Immature natural killer cell (primary cell): Measurements from ENCODE around the gene PNPLA5. TPM values are rescaled to one million over a fixed set of nuclear protein-coding genes. Genes with fewer than 3 reads are reported as not detected.

ENCODE experiments used
- DNase-seq, 3 donors: peaks; one replicate each; pipeline ENCODE4 v3.0.0; 2022; ENCODE audit warnings: mixed read lengths in 1 of 3
- H3K27ac Mint-ChIP-seq, 6 donors: one replicate each; pipeline ENCODE4 v1.8.0; 2020; ENCODE audit warnings: mixed read lengths in 6 of 6, mild to moderate bottlenecking in 5 of 6, inconsistent platforms in 4 of 6, moderate library complexity in 3 of 6
- H3K27me3 Mint-ChIP-seq, 3 donors: one replicate each; pipeline ENCODE4 v1.8.0; 2020 to 2021; ENCODE audit warnings: low read depth in 3 of 3, mild to moderate bottlenecking in 3 of 3, mixed read lengths in 3 of 3, moderate library complexity in 3 of 3, inconsistent platforms in 1 of 3
- H3K36me3 Mint-ChIP-seq, 3 donors: one replicate each; pipeline ENCODE4 v1.8.0; 2020; ENCODE audit warnings: mixed read lengths in 3 of 3, inconsistent platforms in 2 of 3, mild to moderate bottlenecking in 2 of 3
- H3K4me1 Mint-ChIP-seq, 2 donors: one replicate each; pipeline ENCODE4 v1.8.0; 2020; ENCODE audit warnings: inconsistent platforms in 2 of 2, mild to moderate bottlenecking in 2 of 2, mixed read lengths in 2 of 2, moderate library complexity in 1 of 2
- H3K4me3 Mint-ChIP-seq, 5 donors: one replicate each; pipeline ENCODE4 v1.8.0; 2020; ENCODE audit warnings: mild to moderate bottlenecking in 5 of 5, mixed read lengths in 5 of 5, inconsistent platforms in 3 of 5, moderate library complexity in 3 of 5
- H3K9me3 Mint-ChIP-seq, 6 donors: one replicate each; pipeline ENCODE4 v1.8.0; 2020; ENCODE audit warnings: mild to moderate bottlenecking in 6 of 6, mixed read lengths in 6 of 6, inconsistent platforms in 4 of 6, moderate library complexity in 3 of 6
- polyA plus RNA-seq, 3 donors: library from polyadenylated mRNA; unstranded; fragments of 300-500 nt; fragmentation: Illumina TruSeq; gene quantifications; one replicate each; pipeline ENCODE4 v1.2.3, GENCODE V29; 2021

The PNPLA5 gene
- polyA plus RNA-seq, 3 donors from 2014 or later: not detected

- H3K27ac Mint-ChIP-seq: no peak overlapping the region
- no peak overlapping the region for H3K4me3 Mint-ChIP-seq
- no peaks in the 10 kb centered on the region for H3K4me1 Mint-ChIP-seq
- no peaks in the 10 kb centered on the region for H3K36me3 Mint-ChIP-seq
- H3K9me3 Mint-ChIP-seq: no peaks in the 10 kb centered on the region
- no peaks in the 10 kb centered on the region for H3K27me3 Mint-ChIP-seq
- DNase-seq: no peak
Measured at GRCh38 chr22:43840431-43840830, 51.4 kb downstream of the PNPLA5 start.

GRCh38 chr22:43839781-43840180 is 52.0 kb downstream of the PNPLA5 start:
- H3K4me1 Mint-ChIP-seq: no peaks in the 10 kb centered on the region
- DNase-seq: no peak
- H3K4me3 Mint-ChIP-seq: no peak overlapping the region
- H3K9me3 Mint-ChIP-seq: no peaks in the 10 kb centered on the region
- H3K27me3 Mint-ChIP-seq: no peaks in the 10 kb centered on the region
- H3K27ac Mint-ChIP-seq: no peak overlapping the region
- H3K36me3 Mint-ChIP-seq: no peaks in the 10 kb centered on the region

GRCh38 chr22:43838571-43839307 is 53.1 kb downstream of the PNPLA5 start:
- no peaks in the 10 kb centered on the region for H3K4me1 Mint-ChIP-seq
- no peaks in the 10 kb centered on the region for H3K9me3 Mint-ChIP-seq
- no peaks in the 10 kb centered on the region for H3K27me3 Mint-ChIP-seq
- H3K27ac Mint-ChIP-seq: no peak overlapping the region
- no peak overlapping the region for H3K4me3 Mint-ChIP-seq
- H3K36me3 Mint-ChIP-seq: no peaks in the 10 kb centered on the region
- DNase-seq: no peak

- Mint-ChIP-seq H3K4me1 (no peaks in the 10 kb centered on the region), H3K36me3 (no peaks in the 10 kb centered on the region), H3K27ac (no peak overlapping the region), H3K9me3 (no peaks in the 10 kb centered on the region), H3K27me3 (peaks cover 0 to 2% (median 0%) of the 10 kb centered on the region in 3 donors), H3K4me3 (no peak overlapping the region)
- no peak for DNase-seq
Measured at GRCh38 chr22:43838161-43838560, 53.7 kb downstream of the PNPLA5 start.

GRCh38 chr22:43837666-43838065 is 54.1 kb downstream of the PNPLA5 start:
- H3K4me3 Mint-ChIP-seq: no peak overlapping the region
- no peak for DNase-seq
- H3K36me3 Mint-ChIP-seq: no peaks in the 10 kb centered on the region
- H3K27me3 Mint-ChIP-seq: peaks cover 0 to 6% (median 0%) of the 10 kb centered on the region in 3 donors
- H3K27ac Mint-ChIP-seq: no peak overlapping the region
- no peaks in the 10 kb centered on the region for H3K4me1 Mint-ChIP-seq
- H3K9me3 Mint-ChIP-seq: no peaks in the 10 kb centered on the region

GRCh38 chr22:43835736-43836135 is 56.1 kb downstream of the PNPLA5 start:
- no peaks in the 10 kb centered on the region for H3K4me1 Mint-ChIP-seq
- H3K27me3 Mint-ChIP-seq: peaks cover 0 to 6% (median 0%) of the 10 kb centered on the region in 3 donors
- no peak overlapping the region for H3K27ac Mint-ChIP-seq
- no peaks in the 10 kb centered on the region for H3K36me3 Mint-ChIP-seq
- no peak overlapping the region for H3K4me3 Mint-ChIP-seq
- no peaks in the 10 kb centered on the region for H3K9me3 Mint-ChIP-seq
- DNase-seq: no peak

- H3K27ac Mint-ChIP-seq: no peak overlapping the region
- no peaks in the 10 kb centered on the region for H3K9me3 Mint-ChIP-seq
- no peak for DNase-seq
- no peak overlapping the region for H3K4me3 Mint-ChIP-seq
- peaks cover 0 to 6% (median 0%) of the 10 kb centered on the region in 3 donors for H3K27me3 Mint-ChIP-seq
- H3K36me3 Mint-ChIP-seq: no peaks in the 10 kb centered on the region
- H3K4me1 Mint-ChIP-seq: no peaks in the 10 kb centered on the region
Measured at GRCh38 chr22:43835166-43835565, 56.6 kb downstream of the PNPLA5 start.

- H3K4me3 Mint-ChIP-seq: no peak overlapping the region
- H3K4me1 Mint-ChIP-seq: no peaks in the 10 kb centered on the region
- H3K36me3 Mint-ChIP-seq: no peaks in the 10 kb centered on the region
- no peak for DNase-seq
- no peaks in the 10 kb centered on the region for H3K9me3 Mint-ChIP-seq
- H3K27me3 Mint-ChIP-seq: peaks cover 0 to 6% (median 0%) of the 10 kb centered on the region in 3 donors
- H3K27ac Mint-ChIP-seq: no peak overlapping the region
Measured at GRCh38 chr22:43833286-43834240, 58.2 kb downstream of the PNPLA5 start.

DNA sequence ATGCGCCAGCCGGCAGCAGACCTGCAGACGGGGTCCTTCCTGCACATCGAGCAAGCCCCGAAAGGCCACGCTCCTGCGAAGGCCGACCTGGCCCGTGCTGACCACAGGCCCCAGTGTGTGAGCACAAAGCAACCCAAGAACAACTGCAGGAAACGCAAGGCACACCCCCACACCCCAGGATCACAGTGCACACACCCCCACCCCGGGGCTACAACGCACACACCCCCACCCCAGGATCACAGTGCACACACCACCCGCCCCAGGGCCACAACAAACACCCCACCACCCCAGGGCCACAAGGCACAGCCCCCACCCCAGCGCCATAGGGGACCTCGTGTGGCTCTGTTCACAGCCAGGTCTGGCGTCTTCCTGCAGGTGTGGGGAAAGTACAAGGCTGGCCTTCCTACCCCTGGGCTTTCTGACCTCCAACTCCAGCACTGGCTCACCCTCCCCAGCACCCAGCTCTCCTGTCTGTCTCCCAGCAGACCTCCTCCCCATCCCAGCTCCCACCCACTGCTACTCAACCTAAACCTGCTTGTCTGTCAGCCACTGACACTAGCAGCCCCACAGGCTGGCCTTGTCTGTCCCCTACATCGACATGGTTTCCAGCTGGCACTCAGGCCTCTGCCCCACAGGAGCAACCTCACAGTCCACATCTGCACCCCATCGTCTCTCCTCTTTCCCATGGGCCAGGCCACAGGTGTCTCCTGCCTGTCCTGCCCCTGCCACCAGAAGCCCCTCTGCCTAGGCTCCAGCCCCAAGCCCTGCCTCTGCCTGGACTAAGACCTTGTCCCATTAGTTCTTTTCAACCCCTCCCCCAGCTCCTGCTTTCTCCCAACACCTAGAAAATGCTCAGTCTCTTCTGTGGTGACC is 59.2 kb downstream of the PNPLA5 start:
- no peak overlapping the region for H3K27ac Mint-ChIP-seq

GRCh38 chr22:43831561-43832392 is 60.0 kb downstream of the PNPLA5 start:
- Mint-ChIP-seq H3K4me3 (no peak overlapping the region), H3K4me1 (no peaks in the 10 kb centered on the region), H3K9me3 (no peaks in the 10 kb centered on the region), H3K36me3 (no peaks in the 10 kb centered on the region), H3K27ac (no peak overlapping the region), H3K27me3 (peaks cover 0 to 10% (median 2%) of the 10 kb centered on the region in 3 donors)
- DNase-seq: no peak

More for the DNA sequence above, 59.2 kb downstream of the PNPLA5 start:
- Mint-ChIP-seq H3K27me3 (peaks cover 0 to 6% (median 2%) of the 10 kb centered on the region in 3 donors), H3K36me3 (no peaks in the 10 kb centered on the region), H3K4me3 (no peak overlapping the region), H3K4me1 (no peaks in the 10 kb centered on the region), H3K9me3 (no peaks in the 10 kb centered on the region)
- no peak for DNase-seq

GRCh38 chr22:43830931-43831560 is 60.8 kb downstream of the PNPLA5 start:
- H3K27me3 Mint-ChIP-seq: peaks cover 0 to 10% (median 2%) of the 10 kb centered on the region in 3 donors
- no peaks in the 10 kb centered on the region for H3K4me1 Mint-ChIP-seq

DNA sequence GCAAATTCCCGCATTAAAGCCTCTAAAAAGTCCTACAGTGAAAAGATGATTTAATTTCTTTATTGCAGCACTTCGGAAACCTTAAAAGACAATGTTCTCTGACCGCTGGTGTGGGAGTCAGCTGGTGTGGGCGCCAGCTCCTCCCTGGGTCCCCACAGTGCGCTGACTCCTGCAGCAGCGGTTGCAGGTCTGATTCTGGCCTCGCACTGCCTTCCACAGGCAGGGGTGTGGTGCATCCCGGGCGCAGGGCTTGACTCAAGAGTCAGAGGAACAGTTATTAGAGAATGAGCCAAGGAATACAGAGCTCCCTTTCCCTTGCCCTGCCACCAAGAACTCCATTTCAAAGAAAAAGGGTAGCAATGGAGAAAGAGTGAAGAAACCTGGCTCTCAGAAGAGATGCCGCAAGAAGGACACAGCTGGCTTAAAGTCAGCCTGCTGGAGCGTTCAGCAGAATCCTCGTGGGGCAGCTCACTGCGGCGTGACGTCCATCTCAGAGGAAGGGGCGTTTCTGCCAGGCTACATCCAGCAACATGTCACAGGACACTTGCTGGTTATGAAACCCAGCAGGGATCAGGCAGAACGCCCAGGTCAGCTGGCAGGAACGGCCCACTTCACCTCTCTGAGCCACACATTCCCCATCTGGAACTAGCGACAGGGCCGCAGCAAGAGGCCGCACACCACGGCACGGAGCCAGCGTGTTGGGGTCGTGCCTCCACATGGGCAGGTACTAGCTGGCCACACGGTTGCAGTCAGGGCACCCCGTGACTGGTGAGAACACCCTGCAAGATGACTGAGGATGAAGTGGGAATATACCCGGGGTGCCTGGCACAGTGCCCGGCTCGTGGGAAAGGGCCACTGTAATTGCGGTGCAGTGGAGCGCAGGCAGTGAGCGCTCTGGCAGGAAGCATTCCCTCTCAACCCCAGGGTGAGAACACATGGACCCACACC is 61.6 kb downstream of the PNPLA5 start:
- Mint-ChIP-seq H3K27me3 (peaks cover 0 to 10% (median 2%) of the 10 kb centered on the region in 3 donors), H3K36me3 (no peaks in the 10 kb centered on the region), H3K9me3 (no peaks in the 10 kb centered on the region), H3K4me3 (no peak overlapping the region), H3K27ac (no peak overlapping the region), H3K4me1 (no peaks in the 10 kb centered on the region)
- DNase-seq: no peak

More at GRCh38 chr22:43830931-43831560, 60.8 kb downstream of the PNPLA5 start:
- Mint-ChIP-seq H3K9me3 (no peaks in the 10 kb centered on the region), H3K27ac (no peak overlapping the region), H3K36me3 (no peaks in the 10 kb centered on the region), H3K4me3 (no peak overlapping the region)
- DNase-seq: no peak
